ENCODE data around the gene LOXHD1.

LOXHD1 gene

GRCh38 chr18:46657115-46657955, at the start of gene LOXHD1:
Gene LOXHD1, minus strand, starts transcription at chr18:46657220. Its CDS starts 187 bp downstream, at chr18:46657033.
- DNase-seq: no peak

- no peak for DNase-seq
Observed at GRCh38 chr18:46705521-46705920, 48.5 kb upstream of the LOXHD1 start.

GRCh38 chr18:46704816-46705215, 47.8 kb upstream of the LOXHD1 start:
- no peak for DNase-seq

- no peak for DNase-seq
Observed at GRCh38 chr18:46704189-46704588, 47.2 kb upstream of the LOXHD1 start.

- DNase-seq: no peak
Observed at GRCh38 chr18:46702471-46702870, 45.5 kb upstream of the LOXHD1 start.

- no peak for DNase-seq
Observed at GRCh38 chr18:46700066-46700824, 43.2 kb upstream of the LOXHD1 start.

- DNase-seq: no peak
Observed at GRCh38 chr18:46696702-46697101, 39.7 kb upstream of the LOXHD1 start.

GRCh38 chr18:46696268-46696667, 39.2 kb upstream of the LOXHD1 start:
- no peak for DNase-seq

GRCh38 chr18:46693996-46694395, 37.0 kb upstream of the LOXHD1 start:
- no peak for DNase-seq

- DNase-seq: no peak
Observed at GRCh38 chr18:46688853-46689525, 32.0 kb upstream of the LOXHD1 start.

- no peak for DNase-seq
Observed at GRCh38 chr18:46686186-46686585, 29.2 kb upstream of the LOXHD1 start.

- no peak for DNase-seq
Observed at GRCh38 chr18:46683252-46683651, 26.2 kb upstream of the LOXHD1 start.

- DNase-seq: no peak
Observed at GRCh38 chr18:46680784-46681695, 24.0 kb upstream of the LOXHD1 start.

GRCh38 chr18:46679846-46680598, 23.0 kb upstream of the LOXHD1 start:
- no peak for DNase-seq

GRCh38 chr18:46678785-46679399, 21.9 kb upstream of the LOXHD1 start:
- no peak for DNase-seq

- no peak for DNase-seq
Observed at GRCh38 chr18:46678041-46678440, 21.0 kb upstream of the LOXHD1 start.

- no peak for DNase-seq
Observed at GRCh38 chr18:46677611-46678010, 20.6 kb upstream of the LOXHD1 start.

- peak; percentile 48 for DNase-seq
Observed at GRCh38 chr18:46676182-46676835, 19.3 kb upstream of the LOXHD1 start.

- no peak for DNase-seq
Observed at GRCh38 chr18:46675112-46675511, 18.1 kb upstream of the LOXHD1 start.

Data from NCI-H2107 (cell line).